Endometrial microvascular endothelial cells (primary cell): Measurements from ENCODE around the gene AIG1. TPM values are rescaled to one million over a fixed set of nuclear protein-coding genes. Genes with fewer than 3 reads are reported as not detected.
"Not testable (repeated sequence)": the region's sequence is repeated elsewhere in the genome, so short reads cannot be mapped to it uniquely, and the experiment has no call there.

ENCODE experiments used
- in situ Hi-C: cut with HindIII; loops from 2 replicates; pipeline ENCODE4 v1.10.0; 2017; ENCODE audit warnings: low sequenced_read_pairs, low pct_unique_long_range_greater_than_20kb; ENCODE audit errors: inconsistent ontology term
- total RNA-seq: library from RNA; depleted of rRNA; stranded (reverse); fragments of >200 nt; gene quantifications from one replicate; pipeline ENCODE4 v1.2.3, GENCODE V29; 2015; ENCODE audit errors: inconsistent ontology term

Gene AIG1
- total RNA-seq, 1 donor from 2014 or later, result 24.8 TPM

DNA sequence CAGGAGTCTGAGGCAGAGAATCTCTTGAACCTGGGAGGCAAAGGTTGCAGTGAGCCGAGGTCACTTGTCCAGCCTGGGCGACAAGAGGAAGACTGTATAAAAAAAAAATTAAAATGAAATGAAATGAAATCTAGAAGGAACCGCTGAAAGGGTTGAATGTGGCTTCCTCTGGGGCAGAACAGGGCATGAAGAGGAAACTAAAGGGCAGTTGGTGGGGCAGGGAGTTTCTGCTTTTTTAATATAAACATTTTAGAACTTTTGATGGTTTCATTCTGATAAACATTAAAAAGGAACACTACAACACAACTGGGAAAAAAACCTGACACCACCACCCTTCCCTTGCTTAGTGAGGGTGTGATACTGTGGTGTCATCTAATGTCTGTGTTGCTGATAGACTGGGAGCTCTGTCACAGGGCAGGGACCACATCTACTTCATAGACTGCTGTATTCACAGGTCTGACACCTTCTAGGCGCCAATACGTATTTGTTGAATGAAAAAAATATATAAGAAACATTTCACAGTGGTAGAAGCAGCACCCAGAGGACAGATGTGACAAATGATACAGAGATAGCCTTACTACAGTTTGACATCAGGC lies 260.9 kb downstream of the AIG1 start:
- in situ Hi-C loops, result no loop called here

GRCh38 chr6:143322386-143322785 lies 261.7 kb downstream of the AIG1 start:
- in situ Hi-C loops, result no loop called here

GRCh38 chr6:143323729-143324470 lies 263.2 kb downstream of the AIG1 start:
- in situ Hi-C loops, result no loop called here

DNA sequence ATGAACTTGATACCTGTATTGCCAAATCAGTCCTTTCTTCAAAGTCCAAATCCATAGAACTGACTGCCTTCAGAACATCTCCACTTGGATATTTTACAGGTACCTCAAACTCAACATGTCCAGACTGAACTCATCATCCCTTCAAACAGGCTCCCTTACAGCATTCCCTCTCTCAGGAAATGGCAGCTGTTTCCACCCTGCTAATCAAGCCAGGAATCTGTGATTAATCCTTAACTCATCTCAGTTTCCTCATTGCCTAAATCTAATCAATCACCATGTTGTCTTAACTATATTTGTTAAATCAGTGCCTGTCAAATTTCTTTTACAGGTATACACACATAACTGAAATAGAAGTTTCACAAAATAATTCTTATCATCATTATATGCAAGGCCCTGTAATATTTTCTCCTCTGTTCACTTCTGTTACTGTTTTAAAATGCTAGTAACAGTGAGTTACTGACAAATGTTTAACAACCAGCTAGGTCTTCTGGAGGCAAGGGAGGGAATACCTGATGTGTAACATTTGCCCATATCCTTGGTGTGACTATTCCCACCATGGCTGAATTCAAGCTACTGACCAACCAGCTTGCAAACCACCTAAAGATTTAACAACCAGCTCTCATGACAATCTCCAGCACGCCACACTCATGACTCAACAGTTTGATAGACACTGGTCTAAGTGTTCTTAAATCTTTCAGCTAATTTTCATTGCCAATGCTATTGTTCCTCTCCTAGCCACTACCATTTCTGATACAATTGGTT lies 264.9 kb downstream of the AIG1 start:
- in situ Hi-C loops, result no loop called here

- in situ Hi-C loops, result no loop called here
Observed at GRCh38 chr6:143328876-143329275, 268.2 kb downstream of the AIG1 start.

GRCh38 chr6:143329323-143329722 lies 268.6 kb downstream of the AIG1 start:
- in situ Hi-C loops, result no loop called here

DNA sequence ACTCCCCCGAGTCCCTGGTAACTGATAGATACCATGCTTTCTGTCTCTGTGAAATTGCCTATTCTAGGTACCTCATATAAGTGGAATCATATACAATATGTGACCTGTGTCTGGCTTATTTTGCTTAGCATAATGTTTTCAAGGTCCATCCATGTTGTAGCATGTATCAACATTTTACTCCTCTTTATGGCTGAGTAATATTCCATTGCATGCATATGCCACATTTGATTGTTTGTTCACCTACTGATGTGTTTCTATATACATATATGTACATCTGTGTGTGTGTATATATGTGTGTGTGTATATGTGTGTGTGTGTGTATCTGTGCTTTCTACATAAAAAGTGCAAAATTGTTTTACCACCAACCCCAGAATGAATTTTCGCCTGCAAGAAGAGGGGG lies 270.7 kb downstream of the AIG1 start:
- in situ Hi-C loops, result no loop called here

DNA sequence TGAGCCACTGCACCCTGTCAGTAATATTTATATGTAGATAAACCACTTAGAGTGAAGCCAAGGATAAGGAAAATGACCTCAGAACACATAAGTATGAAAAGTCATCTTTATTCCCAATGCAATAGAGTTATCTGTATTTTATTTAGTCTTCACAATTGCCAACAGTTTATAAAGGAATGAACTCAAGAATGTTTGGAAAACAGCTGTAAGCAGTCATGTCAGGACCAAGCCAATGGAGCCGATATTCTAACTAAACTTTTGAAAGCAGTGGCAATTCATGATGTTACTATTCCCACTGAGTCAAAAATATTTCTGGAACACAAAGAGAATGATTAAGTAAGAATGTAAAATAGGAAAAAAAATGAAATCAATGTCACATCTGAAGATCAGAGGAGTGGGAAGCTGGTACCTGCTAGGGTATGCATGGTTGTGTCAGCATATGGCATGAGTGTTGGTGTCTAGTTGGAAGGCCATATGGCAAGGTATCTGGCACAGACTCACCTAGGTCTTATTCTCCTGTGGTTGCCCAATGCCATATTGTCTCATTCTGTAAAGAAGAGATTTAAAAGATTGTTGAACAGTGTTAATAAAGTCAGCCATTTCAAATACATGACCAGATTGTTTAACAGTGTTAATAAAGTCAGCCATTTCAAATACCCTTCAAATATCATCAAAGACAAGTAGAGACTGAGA lies 271.6 kb downstream of the AIG1 start:
- in situ Hi-C loops, result no loop called here

DNA sequence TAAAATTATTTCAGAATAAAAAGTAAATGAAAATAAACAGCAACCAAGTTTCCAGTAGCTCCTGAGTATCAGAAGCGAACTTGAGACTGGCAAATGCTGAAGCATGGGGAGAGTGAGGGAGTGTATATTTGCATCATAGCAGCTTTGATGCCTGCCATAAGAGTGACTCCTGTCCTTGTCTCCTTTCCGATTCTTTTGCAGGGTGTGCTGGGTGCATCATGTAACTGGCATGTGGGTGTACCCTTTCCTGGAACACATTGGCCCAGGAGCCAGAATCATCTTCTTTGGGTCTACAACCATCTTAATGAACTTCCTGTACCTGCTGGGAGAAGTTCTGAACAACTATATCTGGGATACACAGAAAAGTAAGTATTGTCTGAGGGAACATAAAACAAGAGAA lies 272.4 kb downstream of the AIG1 start:
- in situ Hi-C loops, result no loop called here

DNA sequence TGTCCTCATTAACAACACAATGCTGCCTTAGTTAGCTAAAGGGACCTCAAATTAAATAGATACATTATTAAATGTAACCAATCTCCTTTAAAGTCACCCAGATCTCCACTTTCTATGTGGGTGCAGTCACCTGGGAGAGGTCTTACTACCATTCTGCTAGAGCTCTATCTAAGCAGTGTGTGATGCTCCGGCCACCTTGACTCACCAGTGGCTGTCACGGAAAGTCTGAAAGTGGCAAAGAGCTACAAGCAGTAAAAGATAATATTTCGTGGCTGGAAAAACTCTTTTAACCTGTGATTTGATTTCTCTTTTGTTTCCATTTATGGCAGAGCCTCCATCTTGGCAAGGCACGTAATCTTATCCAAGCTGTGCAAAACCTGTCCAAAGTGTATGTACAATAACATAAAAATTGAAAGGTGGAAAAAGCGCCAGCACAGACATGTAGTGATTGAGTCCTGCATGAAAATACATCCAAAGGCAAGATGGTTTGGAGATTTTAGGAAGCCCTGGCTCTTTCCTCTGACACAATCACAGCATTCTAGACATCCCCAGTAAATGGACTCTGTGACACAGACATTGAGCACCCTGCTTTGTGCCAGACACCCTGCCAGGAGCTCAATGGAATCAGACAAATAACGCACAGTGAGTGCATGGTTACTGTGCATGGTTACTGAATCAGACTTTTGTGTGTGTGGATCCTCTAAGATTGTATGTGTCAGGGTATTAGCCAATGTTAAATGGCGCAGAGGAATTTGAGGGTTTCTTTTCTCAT lies 273.2 kb downstream of the AIG1 start:
- in situ Hi-C loops, result no loop called here

GRCh38 chr6:143335865-143336264 lies 275.2 kb downstream of the AIG1 start:
- in situ Hi-C loops, result no loop called here

DNA sequence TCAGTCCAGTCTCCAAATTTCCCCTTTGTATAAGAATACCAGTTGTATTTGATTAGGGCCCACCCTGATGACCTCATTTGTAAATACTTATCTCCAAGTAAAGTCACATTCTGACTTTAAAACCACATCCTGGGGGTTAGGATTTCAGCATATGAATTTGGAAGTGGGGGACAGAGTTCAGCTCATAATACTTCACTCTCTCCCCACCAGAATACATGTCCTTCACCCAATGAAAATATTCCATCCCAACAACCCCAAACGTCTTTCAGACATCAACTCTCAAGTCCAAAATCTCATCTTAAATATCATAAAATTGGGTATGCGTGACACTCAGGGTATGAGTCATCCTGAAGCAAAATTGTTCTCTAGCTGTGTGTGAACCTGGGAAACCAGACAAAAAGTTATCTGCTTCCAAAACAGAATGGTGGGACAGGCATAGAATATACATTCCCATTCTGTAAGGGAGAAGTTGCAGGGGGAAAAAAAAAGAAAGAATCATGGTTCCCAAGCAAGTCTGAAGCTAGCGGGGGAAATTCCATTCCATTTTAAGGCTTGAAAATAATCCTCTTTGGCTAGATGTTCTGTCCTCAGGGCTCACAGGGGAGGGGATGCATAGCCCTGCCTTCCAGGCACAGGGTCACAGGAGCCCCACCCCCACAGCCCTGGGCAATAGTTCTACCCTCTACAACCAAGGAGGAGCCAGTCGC lies 275.9 kb downstream of the AIG1 start:
- in situ Hi-C loops, result no loop called here

DNA sequence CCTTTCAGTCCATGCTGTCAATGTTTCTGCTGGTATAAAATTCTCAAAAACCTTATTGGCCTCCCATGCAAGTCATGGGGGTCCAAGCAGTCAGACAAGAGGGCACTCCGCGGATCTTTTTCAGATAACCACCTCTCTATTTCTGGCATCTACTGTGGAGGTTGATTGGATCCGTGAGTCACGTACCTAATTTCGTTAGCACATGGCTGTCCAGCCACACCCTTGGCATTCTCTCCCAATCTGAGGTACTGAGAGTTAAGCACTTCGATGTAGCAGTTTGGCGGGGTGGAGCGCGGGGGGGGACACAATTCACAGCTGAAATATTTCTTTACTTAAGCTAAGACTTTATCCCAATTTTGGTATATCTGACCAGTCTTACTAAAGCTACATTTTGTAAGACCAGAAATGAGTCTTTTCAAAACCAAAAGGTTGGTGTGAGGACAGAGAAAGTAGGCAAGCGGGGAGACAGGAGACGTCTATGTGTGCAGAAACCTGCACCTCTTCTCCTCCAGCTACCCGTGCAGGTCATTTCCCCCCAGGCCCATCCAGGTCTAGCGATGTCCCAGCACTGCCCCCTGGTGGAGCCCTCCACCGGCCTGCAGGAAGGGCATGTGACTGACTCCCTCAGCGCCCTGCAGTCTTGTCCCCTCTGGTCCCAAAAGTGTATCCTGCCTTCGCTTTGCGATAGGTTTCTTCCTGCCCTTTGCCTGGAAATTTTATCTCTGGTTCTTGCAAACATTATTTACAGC lies 276.7 kb downstream of the AIG1 start:
- in situ Hi-C loops, result no loop called here

DNA sequence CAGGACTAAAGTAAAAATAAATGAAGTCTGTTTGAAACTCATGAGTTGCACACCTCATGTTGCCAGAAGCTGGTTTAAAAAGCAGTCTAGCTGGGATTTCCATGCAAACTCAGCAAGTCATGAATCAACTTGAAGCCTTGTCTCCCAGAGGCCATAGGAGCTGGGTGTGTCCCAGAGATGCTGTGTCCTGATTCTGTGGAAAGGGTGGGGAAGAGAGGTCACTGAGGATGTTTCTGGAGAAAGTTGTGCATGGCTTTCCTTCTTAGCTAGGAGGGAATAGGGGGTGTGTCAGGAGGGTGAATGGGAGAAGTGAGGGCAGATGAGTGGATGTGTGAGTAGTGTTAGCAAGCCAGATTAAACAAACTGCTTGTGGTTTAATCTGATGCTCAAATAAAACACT lies 278.5 kb downstream of the AIG1 start:
- in situ Hi-C loops, result no loop called here

- in situ Hi-C loops, result not testable (repeated sequence)
Observed at GRCh38 chr6:143345477-143345876, 284.8 kb downstream of the AIG1 start.

DNA sequence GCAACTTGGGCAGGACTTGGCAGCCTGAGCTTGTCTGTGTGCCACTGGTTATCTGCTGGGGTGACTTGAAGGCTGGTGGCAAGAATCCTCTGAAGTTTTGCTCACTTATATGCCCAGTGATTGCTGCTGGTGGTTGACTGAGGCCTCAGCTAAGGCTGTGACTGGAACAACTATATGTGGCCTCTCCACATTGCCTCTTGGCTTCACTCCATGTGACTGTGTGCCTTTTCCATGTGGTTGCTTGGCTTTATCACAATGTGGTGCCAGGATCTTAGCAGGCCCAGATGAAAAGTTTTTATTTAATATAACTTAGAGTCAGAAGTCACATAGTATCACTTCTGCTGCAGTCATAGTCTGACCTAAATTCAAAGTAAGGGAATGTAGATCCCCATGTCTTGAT lies 285.3 kb downstream of the AIG1 start:
- in situ Hi-C loops, result no loop called here

DNA sequence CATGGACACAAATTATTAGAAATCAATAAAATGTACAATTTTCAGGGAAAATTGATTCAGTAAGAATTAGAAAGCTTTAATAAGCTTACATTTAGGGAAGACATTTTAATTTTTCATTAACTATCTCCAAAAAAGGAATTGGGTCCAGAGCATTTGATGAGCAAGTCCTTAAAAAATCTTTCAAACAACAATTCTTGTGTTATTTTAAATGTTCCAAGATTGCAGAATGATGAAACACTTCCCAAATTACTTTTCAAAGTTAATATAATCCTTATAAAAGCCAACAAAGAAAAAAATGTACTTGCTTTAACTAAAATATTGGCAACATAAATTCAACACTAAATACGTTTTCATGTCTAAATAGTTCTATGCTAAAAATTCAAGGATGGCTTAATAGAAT lies 287.8 kb downstream of the AIG1 start:
- in situ Hi-C loops, result no loop called here

GRCh38 chr6:143349530-143349929 lies 288.8 kb downstream of the AIG1 start:
- in situ Hi-C loops, result no loop called here
